Stimulated activated CD4-positive, alpha-beta T cell treated with anti-CD3 and anti-CD28 coated beads, Interleukin-15, amount 100 ng/mL, for 1 hour (primary cell): Measurements from ENCODE around the gene KLHL29.

Experiments
- DNase-seq, 2 donors: peaks; one replicate each; pipeline ENCODE4 v3.0.0-alpha.2; 2020; ENCODE audit warnings: low read depth in 1 of 2, low spot score in 1 of 2

The KLHL29 gene

GRCh38 chr2:23528171-23528570 is 143.2 kb downstream of the KLHL29 start:
- no peak for DNase-seq

- no peak for DNase-seq
These were observed 143.7 kb downstream of the KLHL29 start for GRCh38 chr2:23528690-23529089.

- DNase-seq, result no peak
These were observed 144.7 kb downstream of the KLHL29 start for GRCh38 chr2:23529659-23530058.

- no peak for DNase-seq
These were observed 145.4 kb downstream of the KLHL29 start for GRCh38 chr2:23530206-23530908.

GRCh38 chr2:23530909-23531276 is 145.9 kb downstream of the KLHL29 start:
- DNase-seq, result no peak

- DNase-seq, result no peak
These were observed 146.3 kb downstream of the KLHL29 start for GRCh38 chr2:23531280-23531679.

GRCh38 chr2:23531881-23532280 is 146.9 kb downstream of the KLHL29 start:
- DNase-seq, result no peak

- peak in 1 of 2 donors; percentile 16 for DNase-seq
These were observed 147.7 kb downstream of the KLHL29 start for GRCh38 chr2:23532391-23533337.

GRCh38 chr2:23533338-23533695 is 148.3 kb downstream of the KLHL29 start:
- no peak for DNase-seq

GRCh38 chr2:23534771-23535170 is 149.8 kb downstream of the KLHL29 start:
- no peak for DNase-seq

GRCh38 chr2:23536326-23536725 is 151.3 kb downstream of the KLHL29 start:
- DNase-seq, result no peak

- no peak for DNase-seq
These were observed 153.0 kb downstream of the KLHL29 start for GRCh38 chr2:23537991-23538390.

GRCh38 chr2:23538566-23538965 is 153.6 kb downstream of the KLHL29 start:
- no peak for DNase-seq

- DNase-seq, result no peak
These were observed 155.9 kb downstream of the KLHL29 start for GRCh38 chr2:23540804-23541360.

- DNase-seq, result no peak
These were observed 156.7 kb downstream of the KLHL29 start for GRCh38 chr2:23541503-23542229.

- no peak for DNase-seq
These were observed 157.3 kb downstream of the KLHL29 start for GRCh38 chr2:23542230-23542789.

GRCh38 chr2:23543302-23543701 is 158.3 kb downstream of the KLHL29 start:
- DNase-seq, result no peak

GRCh38 chr2:23543728-23544127 is 158.7 kb downstream of the KLHL29 start:
- no peak for DNase-seq

- DNase-seq, result no peak
These were observed 159.8 kb downstream of the KLHL29 start for GRCh38 chr2:23544589-23545295.

- no peak for DNase-seq
These were observed 160.4 kb downstream of the KLHL29 start for GRCh38 chr2:23545396-23545795.
